ENCODE results near the gene RHOF.

- TF ChIP-seq ZFP30 (CRISPR knock-in tag; IDR thresholded peaks at IDR 0.05) (no peak), ISL1 (CRISPR knock-in tag; IDR thresholded peaks at IDR 0.05) (no peak), ZNF8 (CRISPR knock-in tag; IDR thresholded peaks at IDR 0.05) (no peak), TSHZ2 (CRISPR knock-in tag; IDR thresholded peaks at IDR 0.05) (no peak), PPARA (CRISPR knock-in tag; IDR thresholded peaks at IDR 0.05; ENCODE audit: borderline replicate concordance) (no peak), OSR1 (CRISPR knock-in tag; IDR thresholded peaks at IDR 0.05) (no peak), PATZ1 (CRISPR knock-in tag; IDR thresholded peaks at IDR 0.05; ENCODE audit: borderline replicate concordance) (no peak), SNAI2 (CRISPR knock-in tag; IDR thresholded peaks at IDR 0.05) (no peak)
These were observed 20.5 kb upstream of the RHOF start for GRCh38 chr12:121813951-121814350.

Data from SK-N-SH treated with all-trans-retinoic acid at 6 μM for 48 hours (cell line).